ENCODE data around the gene SPDYE4.

The SPDYE4 gene

DNA sequence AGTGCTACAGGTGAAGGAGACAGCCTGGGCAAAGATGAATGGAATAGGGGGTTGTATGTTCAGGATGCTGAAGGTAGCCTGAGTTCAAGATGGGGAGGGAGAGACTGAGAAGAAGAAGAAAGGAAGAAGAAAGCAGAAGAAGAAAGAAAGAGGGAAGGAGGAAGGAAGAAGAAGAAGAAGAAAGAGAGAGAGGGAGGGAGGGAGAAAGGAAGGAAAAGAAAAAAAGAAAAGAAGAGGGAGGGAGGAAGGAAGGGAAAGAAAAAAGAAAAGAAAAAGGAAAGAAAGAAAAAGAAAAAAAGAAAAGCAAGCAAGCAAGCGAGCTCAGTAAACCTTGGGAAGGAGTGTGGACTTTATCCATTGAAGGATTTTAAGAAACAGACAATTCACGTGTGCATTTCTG is 21.6 kb downstream of the SPDYE4 start:
- DNase-seq, result no peak

DNA sequence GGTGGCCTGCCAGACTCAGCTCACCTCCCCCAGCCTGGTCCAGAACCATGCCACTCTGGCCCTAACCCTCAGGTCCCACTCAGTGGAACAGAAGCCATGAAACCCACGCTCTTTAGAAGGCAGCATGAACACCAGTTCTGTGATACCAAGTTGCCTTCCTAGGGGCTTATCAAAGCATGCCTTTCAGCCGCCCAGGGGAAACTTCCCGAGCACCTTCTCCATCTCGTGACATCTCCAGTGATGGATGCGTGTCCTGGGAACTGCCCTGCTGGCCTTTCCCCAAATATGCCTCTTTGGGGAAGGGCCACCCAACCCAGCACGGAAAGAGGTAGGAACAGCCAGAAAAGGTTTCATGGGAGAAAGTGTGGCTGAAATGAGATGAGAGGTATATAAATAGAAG is 22.0 kb downstream of the SPDYE4 start:
- no peak for DNase-seq

DNA sequence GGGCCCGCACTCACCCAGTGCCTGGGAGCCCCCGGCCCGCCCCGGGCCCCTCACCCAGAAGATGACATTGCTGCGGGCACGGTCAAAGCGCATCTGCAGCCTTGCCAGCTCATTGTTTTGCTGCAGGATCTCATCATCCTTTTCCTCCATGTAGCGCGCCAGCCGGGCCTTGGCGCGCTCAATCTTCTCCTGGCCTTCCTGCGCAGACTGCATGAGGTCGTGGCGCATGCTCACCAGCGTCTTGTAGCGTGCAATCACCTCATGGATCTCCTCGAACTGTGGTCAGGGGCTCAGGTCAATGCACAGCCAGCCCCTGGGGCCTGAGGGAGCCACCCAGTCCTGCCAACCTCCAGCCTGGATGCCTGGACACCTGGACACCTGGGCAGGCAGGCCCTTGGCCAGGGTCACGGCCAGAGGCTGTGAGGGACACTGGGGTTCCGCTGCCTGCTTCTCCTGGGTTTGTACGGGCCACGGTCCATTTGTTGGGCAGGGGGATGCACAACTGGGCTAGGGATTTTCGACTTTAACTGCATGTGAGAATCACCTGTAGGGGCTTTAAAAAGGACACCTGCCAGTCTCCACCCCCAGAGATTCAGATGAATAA is 22.9 kb downstream of the SPDYE4 start:
- no peak for DNase-seq

DNA sequence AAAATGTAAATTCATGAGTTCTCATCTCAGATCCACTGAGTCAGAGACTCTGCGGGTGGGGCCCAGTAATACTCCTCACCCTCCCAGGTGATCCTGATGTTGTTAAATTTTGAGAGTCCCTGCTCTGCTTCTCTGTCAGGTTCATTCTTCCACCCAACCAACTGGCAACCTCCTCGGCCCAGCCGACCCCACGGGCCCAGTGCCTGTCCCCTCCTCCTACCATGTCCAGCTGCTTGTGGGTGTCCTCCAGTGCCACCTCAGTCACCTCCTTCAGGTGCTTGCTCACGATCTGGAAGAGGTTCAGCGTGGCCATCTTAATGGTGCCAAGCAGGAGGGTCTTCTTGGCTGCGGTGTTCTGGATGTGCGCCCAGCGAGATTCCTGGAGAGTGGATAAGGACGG is 23.5 kb downstream of the SPDYE4 start:
- DNase-seq, result no peak

DNA sequence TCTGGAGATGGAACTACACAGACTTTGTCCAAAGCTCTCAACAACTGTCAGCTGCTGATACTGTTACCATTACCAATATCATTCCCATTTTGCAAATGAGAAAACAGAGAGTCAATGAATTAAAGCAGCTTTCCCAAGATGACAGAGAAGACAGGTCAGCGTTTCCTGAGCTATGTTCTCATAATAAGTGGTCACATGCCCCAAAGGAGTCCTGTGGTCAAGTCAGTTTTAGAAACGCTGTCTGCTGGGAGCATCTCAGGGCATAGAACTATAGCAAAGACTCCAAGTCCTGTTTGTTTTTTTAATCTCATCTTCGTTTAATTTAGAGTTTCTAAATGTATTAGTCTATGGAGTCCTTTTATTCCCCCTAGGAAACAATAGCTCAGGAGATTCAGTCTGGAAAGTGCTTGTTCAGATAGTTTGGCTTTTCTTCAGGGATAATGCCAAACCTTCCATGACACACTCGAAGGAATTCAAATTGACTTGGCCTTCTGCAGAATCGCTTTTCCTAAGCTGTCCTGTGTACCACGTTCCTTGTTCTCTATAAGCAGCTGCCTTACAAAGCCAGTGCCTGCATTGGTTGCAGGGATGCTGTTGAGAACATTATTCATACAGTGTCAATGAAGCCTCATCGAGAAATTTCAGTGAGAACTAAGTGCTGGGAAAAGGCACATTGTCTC is 25.8 kb downstream of the SPDYE4 start:
- no peak for DNase-seq

DNA sequence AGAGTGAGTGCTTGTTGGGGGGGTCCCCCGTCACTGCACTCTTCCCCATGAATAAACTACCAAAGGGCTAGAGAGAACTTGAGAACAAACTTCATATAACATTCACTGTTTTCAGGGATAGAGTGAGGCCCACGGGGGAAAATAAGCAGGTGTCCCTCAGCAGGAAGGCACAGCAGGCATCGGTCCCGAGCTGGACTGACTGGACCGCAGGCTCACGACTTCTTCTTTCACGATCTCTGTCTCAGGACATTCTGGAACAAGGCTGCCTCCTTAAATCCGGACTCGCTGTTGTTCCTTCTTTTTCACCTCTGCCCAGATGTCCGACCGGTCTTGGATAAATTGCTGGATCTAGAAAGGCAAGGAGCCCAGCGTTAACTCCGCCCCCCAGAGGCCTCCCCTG is 28.5 kb downstream of the SPDYE4 start:
- no peak for DNase-seq

DNA sequence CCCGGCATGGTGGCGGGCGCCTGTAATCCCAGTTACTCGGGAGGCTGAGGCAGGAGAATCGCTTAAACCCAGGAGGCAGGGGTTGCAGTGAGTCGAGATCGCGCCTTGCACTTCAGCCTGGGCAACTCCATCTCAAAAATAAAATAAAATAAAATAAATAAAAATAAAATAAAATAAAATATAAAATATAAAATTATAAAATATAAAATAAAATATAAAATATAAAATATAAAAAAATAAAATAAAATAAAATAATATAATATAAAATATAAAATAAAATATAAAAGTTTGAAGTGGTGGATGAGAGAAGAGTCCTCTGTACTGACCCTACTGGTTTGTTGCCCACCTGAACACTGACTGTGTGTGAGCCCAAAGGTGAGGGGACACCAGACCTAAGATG is 28.9 kb downstream of the SPDYE4 start:
- no peak for DNase-seq

DNA sequence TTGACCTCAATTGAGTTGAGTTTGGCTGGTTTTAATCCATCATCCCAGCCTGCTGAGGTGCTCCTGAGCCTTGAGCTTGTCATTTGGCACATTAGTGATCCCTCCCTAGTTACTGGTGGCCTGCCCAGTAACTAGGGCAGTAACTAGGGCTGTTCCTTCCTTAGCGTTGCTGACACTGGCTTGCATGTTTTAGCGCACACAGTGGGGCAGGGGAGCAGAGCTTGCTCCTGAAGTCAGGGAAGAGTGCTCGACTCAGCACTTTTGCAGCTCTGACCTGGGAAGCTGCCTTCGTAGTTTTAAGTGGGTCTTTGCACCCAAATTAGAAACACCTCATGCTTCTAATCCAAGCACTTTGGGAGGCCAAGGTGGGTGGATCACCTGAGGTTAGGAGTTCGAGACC is 29.4 kb downstream of the SPDYE4 start:
- DNase-seq, result no peak

DNA sequence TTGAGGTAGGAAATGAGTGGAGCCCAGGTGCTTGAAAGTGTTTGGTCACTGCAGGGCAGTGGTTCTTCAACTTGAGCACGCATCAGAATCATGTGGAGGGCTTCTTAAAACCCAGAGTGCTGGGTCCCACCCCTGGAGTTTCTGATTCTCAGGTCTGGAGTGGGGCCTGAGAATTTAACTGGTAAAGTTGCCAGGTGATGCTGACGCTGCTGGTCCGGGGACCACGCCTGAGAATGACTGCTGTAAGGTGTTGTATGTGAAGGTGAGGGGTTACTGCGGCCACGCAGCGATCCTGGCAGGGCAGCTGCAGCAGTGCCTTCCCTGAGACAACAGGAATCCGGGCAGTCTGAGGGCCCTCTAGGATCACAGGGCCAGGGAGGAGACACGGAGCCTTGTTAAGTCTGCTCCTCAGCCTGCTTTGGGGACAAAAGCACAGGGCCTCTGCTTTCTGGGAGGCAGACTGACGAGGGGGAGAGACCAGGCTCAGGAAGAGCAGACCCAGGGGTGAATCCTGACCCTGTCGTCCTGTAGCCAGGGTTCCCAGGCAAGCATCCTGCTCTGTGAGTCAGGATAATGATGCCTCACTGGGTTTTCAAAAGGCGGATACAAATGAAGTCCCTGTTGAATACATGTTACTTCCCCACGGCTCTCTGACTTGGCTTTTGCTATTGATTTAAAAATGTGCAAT is 30.0 kb downstream of the SPDYE4 start:
- no peak for DNase-seq

DNA sequence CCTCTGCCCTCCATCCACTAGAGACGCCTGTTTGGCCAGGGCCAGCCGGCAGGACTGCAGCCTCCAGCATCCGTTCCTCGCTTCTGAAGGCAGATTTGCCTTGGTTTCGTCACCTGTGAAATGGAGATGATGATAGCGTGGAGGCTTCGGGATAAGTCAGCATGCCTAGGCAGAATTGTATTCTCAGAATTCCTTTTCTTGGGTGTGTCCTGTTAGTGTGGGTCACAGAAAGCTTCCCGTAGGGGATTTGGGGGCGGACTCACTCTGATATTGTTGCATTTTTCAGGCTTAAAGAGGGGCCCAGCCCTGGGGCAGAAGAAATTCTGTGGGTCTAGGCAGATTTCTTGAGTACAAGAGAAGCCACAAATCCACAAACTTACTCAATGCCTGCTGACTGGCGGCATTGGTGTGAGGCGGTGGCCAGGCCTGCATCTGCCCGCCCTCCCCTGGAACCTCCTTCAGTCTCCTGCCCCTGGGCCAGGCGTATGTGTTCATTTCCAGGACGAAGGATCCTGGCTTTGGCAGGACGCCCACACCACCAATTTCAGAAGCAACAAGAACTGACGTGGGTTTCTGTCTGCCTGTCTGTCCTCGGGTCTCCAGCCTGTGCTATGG is 31.3 kb downstream of the SPDYE4 start:
- no peak for DNase-seq

DNA sequence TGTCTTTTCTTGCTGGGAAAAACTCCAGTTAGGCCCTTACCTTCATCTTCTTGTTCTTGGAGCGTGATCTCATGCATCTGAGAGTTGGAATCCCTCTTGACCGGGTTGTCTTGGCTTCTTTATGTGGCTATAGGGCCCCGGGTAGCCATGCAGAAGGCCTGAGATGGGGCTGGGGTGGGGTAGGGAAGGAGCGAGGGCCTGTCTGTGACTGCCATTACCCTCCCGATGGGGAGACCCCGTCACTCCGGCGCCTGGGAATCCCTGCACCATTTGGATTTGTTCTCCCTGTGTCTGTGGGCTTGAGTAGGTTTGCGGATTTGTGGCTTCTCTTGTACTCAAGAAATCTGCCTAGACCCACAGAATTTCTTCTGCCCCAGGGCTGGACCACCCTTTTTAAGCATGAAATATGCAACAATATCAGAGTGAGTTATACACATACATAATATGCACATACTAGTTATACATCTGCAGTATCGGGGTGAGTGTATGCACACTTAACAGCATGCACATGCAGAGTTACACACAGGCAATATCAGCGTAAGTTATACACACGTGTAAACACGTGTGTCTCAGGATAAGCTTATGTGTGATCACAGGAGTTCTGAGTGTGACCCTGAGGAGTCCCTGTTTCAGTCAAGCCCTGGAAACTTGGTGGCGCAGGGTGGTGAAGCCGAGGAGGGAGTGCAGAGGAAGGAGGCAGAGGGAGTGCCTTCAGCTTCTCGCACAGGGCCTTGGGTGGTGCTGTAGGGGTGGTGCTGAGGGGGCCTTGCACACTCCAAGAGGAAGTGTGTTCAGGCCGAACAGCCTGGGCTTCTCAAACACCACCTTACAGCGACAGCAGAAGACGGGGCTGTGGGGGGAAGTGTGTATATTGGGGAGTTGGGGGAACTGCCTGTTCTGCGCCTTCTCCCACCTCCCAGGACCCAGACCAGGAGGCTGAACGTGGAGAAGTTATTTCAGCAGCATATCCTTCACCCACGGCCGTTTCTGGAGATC is 32.2 kb downstream of the SPDYE4 start:
- DNase-seq, result no peak

DNA sequence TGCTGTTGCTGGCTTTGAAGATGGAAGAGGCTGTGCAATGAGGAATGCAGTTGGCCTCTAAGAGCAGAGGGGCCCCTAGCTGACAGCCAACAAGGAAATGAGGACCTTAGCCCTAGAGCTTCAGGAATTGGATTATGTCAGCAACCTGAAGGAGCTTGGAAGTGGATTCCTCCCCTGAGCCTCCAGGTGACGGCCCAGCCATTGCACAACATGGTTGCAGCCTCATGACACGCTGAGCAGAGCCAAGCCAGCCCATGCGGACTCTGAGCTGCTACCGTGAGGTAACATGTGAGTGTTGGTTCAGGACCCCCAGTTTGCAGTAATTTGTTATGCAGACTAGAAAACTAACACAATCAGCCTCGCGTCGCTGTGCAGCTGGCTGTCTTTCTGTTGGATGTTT is 33.9 kb downstream of the SPDYE4 start:
- no peak for DNase-seq

DNA sequence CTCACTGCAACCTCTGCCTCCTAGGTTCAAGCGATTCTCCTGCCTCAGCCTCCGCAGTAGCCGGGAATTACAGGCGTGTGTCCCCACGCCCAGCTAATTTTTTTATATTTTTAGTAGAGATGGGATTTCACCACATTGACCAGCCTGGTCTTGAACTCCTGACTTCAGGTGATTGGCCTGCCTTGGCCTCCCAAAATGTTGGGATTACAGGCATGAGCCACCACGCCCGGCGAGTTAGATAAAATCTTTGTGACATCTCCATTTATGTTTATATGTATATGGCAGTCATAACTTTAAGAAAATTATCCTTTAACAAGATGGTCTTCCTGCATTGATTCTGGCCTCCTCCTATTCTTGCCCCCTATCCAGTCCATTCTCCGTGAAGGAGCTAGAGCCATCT is 37.8 kb downstream of the SPDYE4 start:
- DNase-seq, result no peak

DNA sequence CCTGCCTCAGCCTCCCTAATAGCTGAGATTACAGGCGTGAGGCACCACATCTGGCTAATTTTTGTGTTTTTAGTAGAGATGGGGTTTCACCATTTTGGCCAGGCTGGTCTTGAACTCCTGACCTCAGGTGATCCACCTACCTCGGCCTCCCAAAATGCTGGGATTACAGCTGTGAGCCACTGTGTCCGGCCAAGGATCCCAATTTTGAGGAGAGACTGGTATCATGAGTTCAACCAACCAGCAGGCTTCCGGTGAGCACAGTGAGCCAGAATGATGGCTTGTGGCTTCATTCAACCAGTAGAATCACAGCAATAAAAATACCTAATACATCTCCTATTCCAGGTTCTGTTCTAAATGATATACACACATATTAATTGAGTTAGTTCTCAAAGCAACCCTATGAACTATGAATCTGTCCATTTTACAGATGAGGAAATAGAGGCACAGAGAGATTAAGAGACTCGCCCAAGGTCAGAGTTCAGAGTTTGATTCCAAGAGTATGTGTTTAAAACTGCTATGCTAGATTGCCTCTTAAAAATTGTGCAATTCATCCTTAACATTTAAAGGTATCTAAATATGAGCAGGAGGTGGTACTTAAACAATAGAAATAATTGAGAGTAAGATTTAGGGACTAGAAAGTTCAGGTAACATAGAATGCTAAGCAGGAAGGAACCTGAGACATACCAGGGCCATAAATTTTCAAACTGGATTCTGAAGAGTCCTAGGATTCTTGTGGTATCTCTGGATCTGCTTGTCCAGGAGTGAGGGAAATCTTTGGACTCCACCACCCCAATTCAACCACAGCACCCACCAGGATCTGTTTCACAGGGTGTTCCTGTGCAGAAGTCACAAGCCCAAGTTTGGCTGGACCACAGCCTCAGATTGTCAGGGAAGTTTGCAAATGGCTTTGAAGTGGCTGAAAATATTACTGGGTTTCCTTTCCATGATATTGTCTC is 38.8 kb downstream of the SPDYE4 start:
- DNase-seq, result no peak

DNA sequence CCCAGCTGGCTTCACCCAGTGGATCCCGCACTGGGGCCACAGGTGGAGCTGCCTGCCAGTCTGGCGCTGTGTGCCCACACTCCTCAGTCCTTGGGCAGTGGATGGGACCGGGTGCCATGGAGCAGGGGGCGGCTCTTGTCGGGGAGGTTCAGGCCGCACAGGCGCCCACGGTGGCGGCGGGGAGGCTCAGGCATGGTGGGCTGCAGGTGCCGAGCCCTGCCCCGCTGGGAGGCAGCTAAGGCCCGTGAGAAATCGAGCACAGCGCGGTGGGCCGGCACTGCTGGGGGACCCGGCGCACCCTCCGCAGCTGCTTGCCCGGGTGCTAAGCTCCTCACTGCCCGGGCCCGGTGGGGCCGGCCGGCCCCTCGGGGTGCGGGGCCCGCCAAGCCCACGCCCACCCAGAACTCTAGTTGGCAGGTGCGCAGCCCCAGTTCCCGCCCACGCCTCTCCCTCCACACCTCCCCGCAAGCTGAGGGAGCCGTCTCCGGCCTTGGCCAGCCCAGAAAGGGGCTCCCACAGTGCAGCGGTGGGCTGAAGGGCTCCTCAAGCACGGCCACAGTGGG is 40.3 kb downstream of the SPDYE4 start:
- no peak for DNase-seq

DNA sequence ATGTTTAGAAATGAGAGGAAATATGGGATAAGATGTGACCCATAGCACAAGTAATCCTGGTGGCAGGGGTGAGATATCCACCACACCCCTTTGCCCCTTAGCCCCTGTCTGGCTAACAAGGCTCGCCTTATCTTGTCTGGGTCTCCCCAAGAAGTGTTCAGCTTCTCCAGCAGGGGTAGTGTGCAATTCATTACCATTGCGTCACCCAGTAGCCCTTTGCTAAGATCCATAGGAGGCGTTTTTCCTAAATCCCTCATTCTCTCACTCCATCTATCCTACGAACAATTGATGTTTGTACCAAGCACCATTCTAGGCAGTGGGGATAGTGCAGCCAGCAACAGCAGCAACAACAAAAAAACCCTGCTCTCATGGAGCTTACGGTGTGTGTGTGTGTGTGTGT is 44.5 kb downstream of the SPDYE4 start:
- no peak for DNase-seq

DNA sequence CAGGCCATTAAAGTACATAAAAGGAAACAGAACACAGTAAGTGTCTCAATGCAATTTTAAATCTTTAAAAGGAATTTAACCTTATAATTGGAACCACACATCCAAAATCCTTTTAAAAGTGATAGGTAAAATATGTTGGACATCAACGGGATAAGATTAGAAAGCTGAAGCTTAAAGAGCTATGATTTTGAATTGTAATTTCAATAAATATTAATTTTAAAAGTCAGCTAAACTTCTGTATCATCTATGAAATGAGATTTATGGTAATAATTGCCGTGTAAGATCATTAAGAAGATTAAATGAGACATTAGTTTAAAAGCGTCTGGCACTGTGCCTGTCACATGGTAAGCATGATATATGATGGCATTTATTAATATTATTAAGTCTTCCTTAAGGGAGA is 45.0 kb downstream of the SPDYE4 start:
- no peak for DNase-seq

DNA sequence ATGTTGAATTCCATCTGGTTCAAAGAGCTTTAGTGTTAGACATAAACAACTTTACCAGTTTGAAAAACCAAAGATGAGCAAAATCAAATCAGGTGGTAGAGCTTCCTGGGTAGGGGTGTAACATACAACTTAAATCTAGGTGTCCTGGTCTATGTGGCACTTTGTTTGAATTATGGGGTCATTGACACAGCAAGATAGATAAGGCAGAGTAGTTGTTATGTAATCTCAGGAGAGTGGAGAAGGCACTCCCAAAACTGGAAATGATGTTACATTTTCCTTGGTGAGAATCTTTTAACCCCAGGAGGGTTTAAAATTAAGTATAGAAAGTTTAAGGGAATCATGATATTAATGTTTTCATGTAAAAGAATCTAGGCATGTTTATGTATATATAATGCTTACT is 45.6 kb downstream of the SPDYE4 start:
- no peak for DNase-seq

DNA sequence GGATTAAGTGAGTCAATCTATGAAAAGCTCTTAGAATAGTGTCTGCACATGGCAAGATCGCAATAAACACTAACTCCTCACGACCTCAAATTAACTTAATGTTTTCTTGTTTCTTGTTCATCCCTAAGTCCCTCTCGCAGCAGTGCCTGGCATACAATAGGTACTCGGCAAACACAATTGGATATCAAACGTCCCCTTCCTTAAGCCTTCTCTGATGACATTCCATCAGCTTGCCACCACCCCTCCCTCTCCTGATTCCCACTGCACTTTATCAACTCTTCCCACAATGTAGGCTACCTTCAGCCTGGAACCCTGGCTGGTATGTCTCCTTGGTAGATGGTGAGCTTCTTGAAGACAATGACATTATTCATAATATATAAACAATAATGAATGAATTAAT is 47.1 kb downstream of the SPDYE4 start:
- DNase-seq, result no peak

DNA sequence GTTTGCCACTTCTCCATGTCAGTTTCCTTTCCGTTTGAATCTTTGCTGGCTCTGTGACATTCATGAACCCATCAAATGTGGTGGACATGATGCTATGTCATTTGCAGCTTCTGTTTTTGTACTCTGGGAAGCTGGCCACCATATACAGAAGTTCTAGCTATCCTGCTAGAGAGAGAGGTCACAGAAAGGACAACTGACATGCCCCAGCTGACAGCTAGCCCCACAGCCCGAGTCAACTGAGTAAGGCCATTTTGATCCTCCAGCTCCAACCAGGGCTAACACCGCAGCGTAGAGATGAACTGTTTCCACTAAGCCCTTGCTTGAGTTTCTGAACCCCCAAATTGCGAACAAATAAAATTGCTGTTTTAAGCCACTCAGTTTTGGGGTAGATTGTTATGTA is 47.5 kb downstream of the SPDYE4 start:
- DNase-seq, result no peak

DNA sequence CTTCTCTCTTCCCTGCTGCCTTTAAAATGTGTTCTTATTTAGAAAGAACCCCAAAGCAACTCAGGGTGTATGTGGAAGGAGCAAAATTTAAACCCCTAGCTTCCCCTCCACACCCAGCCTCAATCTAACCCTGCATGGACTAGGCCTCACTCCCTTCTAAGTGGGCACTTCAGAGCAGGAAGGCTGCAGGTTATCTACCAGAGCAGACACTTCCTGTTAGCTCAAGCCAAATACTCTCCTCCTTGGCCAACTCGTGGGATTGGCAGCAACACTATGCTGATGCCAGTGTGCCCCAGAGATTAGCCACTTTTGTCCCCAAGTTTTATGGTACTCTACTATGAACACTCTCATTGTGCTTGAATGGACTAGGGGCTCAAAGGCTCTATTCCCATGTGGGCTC is 49.3 kb downstream of the SPDYE4 start:
- no peak for DNase-seq
